Activated CD8-positive, alpha-beta memory T cell treated with anti-CD3 and anti-CD28 coated beads for 4 hours (primary cell): Measurements from ENCODE around the gene STRN3.
"Not testable (repeated sequence)": the region's sequence is repeated elsewhere in the genome, so short reads cannot be mapped to it uniquely, and the experiment has no call there.

Experiments
- DNase-seq, 2 donors: peaks; one replicate each; pipeline ENCODE4 v3.0.0-alpha.2; 2020; ENCODE audit warnings: low read depth in 2 of 2

The STRN3 gene

DNA sequence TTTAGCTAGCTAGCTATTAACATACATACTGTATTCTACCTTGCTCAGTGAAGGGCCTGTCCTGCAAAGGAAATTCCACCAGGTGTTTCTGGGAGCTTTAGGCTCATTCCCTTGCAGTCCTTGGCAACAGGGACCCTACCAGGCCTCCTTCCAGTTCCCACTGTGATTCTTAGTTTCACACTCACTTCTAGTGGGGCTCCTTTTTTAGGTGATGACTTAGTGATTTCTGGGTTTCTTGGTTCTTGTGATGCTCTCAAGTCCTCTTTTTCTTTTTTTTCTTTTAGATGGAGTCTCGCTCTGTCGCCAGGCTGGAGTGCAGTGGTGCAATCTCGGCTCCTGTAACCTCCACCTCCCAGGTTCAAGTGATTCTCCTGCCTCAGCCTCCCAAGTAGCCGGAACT is 10.4 kb upstream of the STRN3 start:
- no peak for DNase-seq

DNA sequence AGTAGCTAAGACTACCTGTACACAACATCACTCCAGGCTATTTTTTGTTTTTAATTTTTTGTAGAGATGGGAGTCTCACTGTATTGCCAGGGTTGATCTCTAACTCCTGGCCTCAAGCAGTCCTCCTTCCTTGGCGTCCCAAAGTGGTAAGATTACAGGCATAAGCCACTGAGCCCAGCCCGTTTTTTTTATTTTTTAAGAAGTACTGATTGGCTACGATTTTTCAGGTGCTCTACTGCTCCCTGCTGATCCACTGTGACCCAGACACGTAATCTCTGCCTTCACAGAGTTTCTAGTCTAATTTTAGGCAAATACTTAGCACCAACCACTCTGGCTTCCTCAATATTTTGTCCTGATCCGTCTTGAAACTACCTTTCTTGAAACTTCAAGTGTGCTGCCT is 4.3 kb upstream of the STRN3 start:
- no peak for DNase-seq

DNA sequence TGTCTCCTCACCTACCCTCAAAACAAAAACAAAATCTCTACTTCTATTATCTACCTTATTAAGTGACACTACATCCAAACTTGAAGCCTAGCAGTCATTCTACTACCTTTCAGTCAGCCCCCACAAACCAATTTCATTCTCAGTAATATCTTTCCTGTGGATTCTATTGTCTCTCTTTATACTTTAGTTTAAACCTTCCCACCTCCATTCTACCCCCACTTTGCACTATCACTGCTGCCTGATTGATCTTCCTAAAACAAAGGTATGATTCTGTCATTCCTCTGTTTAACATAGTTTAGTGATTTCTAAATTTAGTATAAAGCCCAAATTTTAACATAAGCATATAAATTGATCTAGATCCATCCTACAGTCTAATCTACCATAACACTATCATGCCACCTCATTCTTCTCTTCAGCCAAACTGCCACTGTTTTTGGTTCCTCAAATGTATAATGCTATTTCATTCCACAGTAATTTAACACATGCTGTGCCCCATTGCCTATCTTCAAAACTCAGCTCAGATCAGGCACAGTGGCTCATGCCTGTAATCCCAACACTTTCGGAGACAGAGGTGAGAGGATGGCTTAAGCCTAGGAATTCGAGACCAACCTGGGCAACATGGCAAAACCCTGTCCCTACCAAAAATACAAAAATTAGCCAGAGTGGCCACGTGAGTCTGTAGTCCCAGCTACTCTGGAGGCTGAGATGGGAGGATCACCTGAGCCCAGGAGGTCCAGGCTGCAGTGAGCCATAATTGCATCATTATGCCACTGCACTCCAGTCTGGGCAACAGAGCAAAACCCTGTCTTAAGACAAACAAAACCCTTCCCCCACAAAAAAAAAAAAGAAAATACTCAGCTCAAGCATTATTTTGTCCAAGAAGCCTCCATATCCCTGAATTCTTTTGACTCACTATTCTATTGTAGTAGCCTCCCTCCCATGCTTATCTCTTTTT is 3.1 kb upstream of the STRN3 start:
- no peak for DNase-seq

DNA sequence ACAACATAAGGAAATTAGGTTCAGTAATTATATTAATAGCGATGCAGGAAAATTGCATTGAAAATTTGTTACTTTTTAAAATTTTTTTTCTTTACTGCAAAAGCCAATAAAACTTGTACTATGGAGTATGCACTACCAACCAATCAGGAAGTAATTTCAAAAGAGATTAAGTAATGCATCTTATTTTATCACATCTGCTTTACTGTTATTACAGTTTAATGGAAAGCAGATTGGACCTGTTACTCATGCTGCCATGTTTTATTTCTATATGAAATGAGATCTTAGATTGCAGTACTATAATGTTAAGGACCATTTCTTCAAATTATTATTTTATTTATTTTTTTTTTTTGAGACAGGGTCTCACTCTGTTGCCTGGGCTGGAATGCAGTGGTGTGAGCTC is 1.7 kb upstream of the STRN3 start:
- DNase-seq = no peak

DNA sequence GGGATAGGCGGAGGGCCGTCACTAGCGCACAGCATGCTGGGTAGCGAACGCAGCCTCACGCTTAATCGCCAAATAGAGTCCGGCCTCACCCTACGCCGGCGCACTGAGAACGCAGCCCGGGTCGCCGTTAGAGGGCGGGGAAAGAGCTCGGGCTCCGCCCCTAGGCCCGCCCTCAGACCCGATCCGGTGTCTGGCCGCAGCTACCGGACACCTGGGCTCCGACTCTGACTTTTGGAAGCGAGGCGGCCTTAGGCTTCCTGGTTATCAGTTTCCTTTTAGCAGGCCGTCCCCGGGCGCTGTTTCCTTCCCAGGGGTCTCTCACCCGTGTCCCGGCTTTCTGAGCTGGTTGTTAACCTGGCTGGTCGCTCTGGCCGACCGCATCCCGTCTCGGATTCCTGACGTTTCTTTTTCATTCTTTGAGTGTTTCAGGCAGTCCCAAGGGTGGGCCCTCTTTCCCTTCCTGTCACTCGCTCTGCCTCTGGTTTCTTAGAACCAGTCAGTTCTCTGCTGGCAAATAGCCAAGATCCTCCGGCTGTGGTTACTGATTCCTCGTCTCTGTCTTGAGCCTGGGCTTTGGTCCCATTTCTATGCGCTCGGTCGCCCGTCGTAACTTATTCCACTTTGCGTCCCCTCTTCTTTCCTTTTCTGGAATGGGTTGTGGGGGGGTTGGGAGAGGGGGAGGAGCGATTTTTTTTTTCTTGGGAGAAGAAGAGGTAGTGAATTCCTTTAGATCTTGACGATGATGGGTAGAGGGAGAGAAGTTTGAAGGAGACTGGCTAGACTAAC is 464 bp upstream of the STRN3 start:
- DNase-seq = peak; percentile 82 to 85

DNA sequence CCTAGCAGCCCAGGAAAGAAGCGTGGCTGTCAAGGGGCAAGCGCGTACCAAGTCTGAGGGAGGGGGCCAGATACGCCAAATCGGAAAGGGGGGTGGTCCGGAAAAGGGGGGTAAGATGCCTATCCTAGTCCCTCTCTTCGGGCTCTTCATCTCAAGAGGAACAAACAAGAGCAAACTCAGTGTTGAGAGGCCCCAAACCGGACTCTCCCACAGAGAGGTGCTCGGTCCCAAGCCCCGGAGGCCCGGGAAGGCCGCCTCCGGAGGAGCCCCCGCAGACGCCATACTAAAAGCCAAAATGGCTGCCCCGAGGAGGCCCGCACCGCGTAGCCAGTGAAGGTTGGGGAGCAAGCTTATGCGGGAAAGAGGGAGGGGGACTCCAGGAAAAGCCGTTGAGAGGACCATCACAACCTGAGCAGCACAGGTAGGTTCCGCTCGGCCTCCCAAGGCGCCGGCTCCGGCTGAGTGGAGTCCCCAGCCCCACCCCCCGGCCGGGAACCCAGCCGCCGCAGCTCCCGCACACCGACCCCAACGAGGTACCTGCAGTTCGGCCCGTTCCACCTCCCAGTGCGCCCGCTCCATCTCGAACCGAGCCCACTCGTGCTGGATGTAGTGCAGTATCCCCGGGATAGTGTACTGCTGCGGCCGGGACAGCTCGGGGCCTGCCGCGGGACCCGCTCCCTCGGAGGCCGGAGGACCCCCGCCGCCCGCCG is 657 bp downstream of the STRN3 start, which contains the start of gene AP4S1:
Gene AP4S1 (plus strand): TSS at position 283 of the 710 bp plus-strand sequence. CDS start 40,548 bp downstream, outside the sequence.
- DNase-seq = peak in 1 of 2 donors; percentile 6

DNA sequence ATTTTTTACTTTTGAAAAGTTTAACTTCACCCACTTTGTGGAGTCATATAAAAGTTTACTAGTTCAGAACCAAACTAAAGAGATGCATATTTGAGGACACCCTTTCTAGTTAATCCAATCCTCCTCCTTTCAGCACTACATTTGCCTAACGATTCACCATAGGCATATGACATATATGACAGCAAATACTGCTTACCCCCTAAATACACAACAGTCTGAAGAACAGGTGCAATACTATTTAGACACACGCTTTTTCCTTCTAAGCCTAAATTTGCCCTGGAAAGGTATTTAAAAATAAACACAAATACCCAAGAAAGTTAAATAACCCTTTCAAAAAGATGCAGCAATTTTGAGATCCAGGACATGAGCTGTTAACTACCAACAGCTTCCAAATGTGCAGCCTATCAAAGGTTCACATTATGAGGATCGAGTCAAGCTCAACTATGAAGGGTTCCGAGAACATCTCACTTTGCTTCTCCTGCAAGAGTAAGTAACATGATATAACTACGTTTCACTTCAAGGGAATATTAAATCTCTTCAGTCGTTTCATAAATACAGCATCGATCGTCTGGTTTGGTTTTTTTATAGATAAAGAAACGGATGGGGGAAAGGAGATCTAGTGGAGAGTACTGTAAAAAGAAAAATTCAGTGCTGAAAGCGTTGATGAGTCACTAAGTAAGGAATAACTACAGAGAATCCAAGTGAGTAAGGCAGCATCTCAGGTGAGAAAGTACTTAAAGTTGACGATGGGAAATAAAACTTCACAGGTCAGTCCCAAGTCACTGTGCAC is 1.4 kb downstream of the STRN3 start:
- no peak for DNase-seq

DNA sequence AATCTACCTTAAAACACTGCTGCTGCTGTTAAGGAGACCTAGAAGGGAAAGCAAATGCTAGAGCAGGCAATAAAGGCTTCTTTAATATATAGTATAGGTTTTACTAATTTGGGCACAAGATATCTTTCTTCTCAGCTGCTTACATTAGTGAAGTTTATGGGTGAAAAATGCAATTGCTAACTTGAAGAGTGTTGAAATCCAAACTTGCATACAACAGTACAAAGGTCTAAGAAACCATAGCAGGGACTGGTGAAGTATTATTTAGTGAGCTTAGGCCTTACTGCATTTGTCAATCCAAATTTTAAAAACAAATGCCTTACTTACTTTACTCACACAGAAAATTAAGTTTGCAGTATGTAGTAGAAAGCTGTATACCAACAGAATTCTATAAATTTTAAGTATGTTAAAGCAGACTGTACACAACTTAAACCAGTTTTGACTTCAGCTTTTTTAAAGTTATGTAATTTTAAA is 2.1 kb downstream of the STRN3 start:
- no peak for DNase-seq

DNA sequence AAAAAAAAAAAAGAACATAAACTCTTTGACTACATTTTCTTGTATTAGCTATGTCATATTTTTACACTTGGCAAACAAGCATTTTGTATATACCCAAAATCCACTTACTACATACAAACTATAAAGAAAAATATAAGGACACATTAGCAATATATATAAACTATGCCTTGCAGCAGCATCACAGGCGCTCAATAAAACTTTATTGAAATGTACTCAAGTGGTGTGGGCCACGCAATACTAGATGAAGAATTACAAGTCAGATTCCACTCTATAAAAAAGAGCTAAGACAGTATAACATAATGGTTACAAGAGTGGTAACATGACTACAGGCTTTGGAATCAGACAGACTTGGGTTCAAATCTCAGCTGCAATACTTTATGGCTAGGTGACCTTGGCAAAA is 3.8 kb downstream of the STRN3 start:
- DNase-seq = no peak

DNA sequence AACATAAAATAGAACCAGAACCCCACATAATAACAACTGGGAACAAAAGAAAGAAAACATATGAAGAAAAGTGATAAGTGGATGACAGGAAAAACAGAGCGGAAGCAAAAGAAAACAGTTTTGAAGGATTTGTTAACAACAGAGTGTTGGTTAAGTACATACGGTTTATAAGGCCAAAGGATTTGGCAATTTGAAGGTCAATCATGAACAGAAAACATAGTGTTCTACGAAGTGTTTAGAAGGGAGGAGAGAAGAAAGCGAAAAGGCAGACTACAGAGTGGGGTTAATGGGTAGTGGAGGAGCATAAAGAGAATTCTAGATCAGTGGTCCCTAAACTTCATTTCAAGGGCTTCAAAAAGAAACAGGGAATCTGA is 4.6 kb downstream of the STRN3 start:
- DNase-seq = no peak

DNA sequence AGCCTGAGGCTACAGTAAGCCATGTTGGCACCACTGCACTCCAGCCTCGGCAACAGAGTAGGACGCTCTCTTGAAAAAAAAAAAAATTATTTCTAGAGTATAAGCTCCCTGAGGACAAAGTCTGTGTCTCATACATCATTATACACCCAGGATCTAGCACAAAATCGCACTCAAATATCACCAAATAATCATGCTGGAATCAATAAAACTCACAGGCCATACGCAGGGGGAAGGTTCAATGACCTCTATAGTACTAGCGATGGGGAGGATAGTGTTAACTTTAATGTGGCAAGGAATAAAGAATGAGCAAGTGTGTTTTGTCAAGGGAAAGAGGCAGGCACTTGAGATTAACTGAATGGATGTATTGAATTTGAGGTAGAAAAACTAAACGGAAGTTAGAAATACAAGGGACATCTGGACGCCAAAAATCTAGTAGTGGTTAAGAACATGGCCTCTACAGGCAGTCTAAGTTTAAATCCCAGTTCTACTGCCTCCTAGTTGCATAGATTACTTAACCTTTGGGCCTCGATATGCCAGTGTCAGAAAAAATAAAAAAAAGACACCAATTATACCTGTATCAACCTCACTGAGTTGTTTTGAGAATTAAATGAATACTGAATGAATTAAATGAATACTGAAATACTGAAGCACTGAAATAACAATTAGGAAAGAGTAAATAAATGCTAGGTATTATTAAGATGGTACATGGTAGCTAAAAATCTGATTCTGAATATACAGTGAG is 5.2 kb downstream of the STRN3 start:
- DNase-seq = no peak

DNA sequence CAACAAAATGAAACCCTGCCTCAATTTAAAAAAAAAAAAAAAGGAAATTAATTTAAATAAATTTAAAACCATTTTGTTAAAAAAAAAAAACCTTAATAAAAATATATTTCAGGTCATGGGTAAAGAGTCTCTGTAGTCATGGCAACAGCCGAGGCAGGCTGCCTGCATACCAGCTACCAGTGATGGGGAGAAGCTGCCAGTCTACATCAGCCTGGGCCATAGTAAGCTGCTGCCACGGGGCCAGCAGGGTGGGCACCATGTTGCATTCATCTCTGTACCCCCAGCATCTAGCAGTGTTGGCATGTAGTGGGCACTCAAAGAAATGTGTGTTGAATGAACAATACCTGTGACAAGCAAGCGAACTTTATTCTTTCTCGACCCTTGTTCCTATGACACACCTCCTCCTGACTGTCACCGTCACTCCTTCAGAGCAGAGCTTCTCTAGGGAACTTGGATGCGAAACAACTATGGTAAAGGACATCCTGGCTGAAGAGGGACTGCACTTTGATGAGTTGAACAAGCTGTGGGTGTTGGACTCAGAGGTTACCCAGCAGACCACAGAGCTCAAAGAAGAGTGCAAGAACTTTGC is 8.0 kb downstream of the STRN3 start:
- DNase-seq = no peak

DNA sequence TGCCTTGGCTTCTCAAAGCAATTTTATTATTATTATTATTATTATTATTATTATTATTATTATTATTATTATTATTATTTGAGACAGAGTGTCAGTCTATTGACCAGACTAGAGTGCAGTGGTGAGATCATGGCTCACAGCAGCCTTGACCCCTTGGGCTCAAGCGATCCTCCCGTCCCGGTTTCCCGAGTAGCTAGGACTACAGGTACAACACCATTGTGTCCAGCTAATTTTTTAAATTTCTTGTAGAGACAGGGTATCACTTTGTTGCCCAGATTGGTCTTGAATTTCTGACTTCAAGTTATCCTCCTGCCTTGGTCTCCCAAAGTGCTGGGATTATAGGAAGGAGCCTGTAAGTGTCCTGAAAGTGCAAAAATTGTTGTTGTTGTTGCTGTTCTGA is 12.3 kb downstream of the STRN3 start:
- no peak for DNase-seq

DNA sequence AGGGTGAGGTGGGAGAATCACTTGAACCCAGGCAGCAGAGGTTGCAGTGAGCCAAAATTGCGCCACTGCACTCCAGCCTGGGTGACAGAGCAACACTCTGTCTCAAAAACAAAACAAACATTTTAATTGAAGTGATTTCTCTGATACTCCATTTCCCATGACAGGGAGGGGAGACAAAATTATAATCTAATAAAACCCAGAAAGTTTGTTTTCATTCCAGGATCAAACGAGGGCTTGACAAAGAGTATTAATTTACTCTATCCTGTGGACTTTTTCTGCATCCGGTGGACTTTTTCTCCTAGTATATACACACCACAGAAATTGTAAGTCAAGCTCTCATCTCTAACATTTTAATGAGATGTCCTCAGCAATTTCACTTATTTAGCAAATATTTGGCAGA is 15.2 kb downstream of the STRN3 start:
- DNase-seq = no peak

DNA sequence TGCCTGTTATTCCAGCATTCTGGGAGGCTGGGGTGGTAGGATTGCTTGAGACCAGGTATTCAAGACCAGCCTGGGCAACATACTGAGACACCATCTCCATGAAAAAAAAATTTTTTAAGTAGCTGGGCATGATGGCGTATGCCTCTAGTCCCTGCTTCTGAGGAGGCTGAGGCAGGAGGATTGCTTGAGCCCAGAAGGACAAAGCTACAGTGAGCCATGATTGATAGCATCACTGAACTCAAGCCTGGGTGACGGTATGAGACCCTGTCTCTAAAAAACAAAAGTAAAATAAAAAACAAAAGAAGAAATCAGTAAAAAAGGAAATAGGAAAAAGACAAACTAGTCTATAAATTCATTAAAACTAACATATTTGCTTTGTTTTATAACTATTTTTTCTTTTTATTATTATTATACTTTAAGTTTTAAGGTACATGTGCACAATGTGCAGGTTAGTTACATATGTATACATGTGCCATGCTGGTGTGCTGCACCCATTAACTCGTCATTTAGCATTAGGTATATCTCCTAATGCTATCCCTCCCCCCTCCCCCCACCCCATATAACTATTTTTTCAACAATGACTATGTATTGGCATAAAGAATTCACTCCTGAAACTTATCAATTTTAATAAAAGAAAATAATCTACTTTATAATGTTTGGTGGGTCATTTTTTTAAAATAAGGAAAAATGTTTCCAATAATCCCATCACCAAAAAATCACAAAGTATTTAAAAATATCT is 16.2 kb downstream of the STRN3 start:
- no peak for DNase-seq

DNA sequence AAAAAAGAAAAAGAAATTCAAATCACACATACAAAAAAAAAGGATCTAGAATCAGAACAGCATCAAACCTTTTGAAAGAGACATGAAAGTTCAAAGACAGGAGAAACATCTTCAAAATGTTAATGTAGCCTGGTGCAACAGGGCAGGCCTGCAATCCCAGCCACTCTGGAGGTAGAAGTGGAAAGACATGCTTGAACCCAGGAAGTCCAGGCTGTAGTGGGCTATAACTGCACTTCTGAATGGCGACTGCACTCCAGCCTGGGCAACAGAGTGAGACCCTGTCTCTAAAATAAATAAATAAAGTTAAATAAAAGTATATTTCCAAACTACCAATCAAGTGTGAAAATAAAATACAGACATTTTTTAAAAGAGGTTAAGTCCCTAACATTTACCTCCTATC is 19.5 kb downstream of the STRN3 start:
- DNase-seq = no peak

DNA sequence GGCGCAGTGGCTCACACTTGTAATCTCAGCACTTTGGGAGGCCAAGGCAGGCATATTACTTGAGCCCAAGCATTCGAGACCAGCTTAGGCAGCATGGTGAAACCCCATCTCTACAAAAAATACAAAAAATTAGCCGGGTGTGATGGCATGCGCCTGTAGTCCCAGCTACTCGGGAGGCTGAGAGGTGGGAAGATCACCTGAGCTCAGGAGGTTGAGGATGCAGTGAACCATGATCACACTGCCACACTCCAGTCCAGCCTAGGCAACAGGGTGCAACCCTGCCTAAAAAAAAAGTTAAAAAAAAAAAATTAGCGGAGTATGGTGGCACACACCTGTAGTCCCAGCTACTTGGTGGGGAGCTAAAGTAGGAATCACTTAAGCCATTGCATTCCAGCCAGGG is 22.2 kb downstream of the STRN3 start:
- DNase-seq = not testable (repeated sequence)

DNA sequence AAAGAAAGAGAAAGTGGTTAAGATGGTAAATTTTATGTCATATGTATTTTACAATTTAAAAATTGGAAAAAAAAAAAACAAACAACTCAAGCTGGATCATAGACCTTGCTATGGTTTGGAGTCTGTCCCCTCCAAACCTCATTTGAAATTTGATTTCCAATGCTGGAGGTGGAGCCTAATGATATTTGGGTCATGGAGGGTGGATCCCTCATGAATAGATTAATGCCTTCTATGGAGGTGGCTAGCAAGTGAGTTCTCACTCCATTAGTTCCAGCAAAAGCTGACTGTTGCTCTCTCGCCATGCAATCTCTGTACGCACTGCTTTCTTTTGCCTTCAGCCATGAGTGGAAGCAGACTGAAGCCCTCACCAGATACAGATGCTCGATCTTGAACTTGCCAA is 22.9 kb downstream of the STRN3 start:
- no peak for DNase-seq

DNA sequence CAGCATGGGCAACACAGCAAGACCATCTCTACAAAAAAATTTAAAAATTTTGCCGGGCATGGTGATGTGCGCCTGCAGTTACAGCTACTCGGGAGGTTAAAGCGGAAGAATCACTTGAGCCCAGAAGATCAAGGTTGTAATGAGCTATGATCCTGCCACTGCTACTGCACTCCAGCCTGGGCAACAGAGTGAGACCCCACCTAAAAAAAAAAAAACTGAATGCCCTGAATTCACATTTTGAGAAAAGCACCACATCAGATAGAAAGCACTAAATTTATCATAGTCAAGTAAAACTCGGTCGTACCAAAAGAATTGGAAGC is 24.9 kb downstream of the STRN3 start:
- DNase-seq = no peak
